ENCODE data around the gene PFN2. TPM values are rescaled to one million over a fixed set of nuclear protein-coding genes. Genes with fewer than 3 reads are reported as not detected.

The PFN2 gene
- total and polyA plus RNA-seq, 12 donors = 35.5 to 78.3 (median 64.5) TPM

GRCh38 chr3:149963485-149963884 lies 7.2 kb downstream of the PFN2 start:
- H3K4me3 ChIP-seq = no peak overlapping the region
- peaks cover 0 to 57% (median 0%) of the 10 kb centered on the region in 9 donors for H3K36me3 ChIP-seq
- H3K9me3 ChIP-seq = no peaks in the 10 kb centered on the region
- no peak for ATAC-seq
- H3K4me1 ChIP-seq = peaks cover 0 to 42% (median 31%) of the 10 kb centered on the region in 9 donors
- TF ChIP-seq CTCF (IDR thresholded peaks at IDR 0.05) = no peak
- H3K27ac ChIP-seq = no peak overlapping the region
- 68 to 96% methylated on average over 2 of the region's 2 CpGs for WGBS, 2 donors
- intact Hi-C loops (cut with DNase I) = loop anchor here in 6 of 10 donors (10.0 kb wide), 5 partner anchors 79 to 531 kb away; no protein-coding TSS in a partner anchor
- H3K27me3 ChIP-seq = no peaks in the 10 kb centered on the region
- DNase-seq = no peak

- TF ChIP-seq CTCF (IDR thresholded peaks at IDR 0.05) = no peak
- H3K27ac ChIP-seq = no peak overlapping the region
- ATAC-seq = no peak
- intact Hi-C loops (cut with DNase I) = no loop called here
- no peak overlapping the region for H3K4me3 ChIP-seq
- peaks cover 0 to 49% (median 0%) of the 10 kb centered on the region in 9 donors for H3K36me3 ChIP-seq
- DNase-seq = no peak
- peaks cover 0 to 31% (median 12%) of the 10 kb centered on the region in 9 donors for H3K4me1 ChIP-seq
- H3K27me3 ChIP-seq = no peaks in the 10 kb centered on the region
- no peaks in the 10 kb centered on the region for H3K9me3 ChIP-seq
These were observed 11.3 kb downstream of the PFN2 start for GRCh38 chr3:149959443-149959842.

GRCh38 chr3:149958171-149958796 lies 12.4 kb downstream of the PFN2 start:
- Histone ChIP-seq H3K27me3 (no peaks in the 10 kb centered on the region), H3K9me3 (no peaks in the 10 kb centered on the region), H3K27ac (no peak overlapping the region), H3K4me3 (no peak overlapping the region), H3K4me1 (peaks cover 0 to 25% (median 11%) of the 10 kb centered on the region in 9 donors), H3K36me3 (peaks cover 0 to 47% (median 0%) of the 10 kb centered on the region in 9 donors)
- WGBS, 2 donors = 89 to 92% methylated on average over 3 of the region's 3 CpGs
- DNase-seq (no peak), ATAC-seq (no peak)
- no peak for TF ChIP-seq CTCF (IDR thresholded peaks at IDR 0.05)
- intact Hi-C loops (cut with DNase I) = no loop called here

GRCh38 chr3:149957361-149958125 lies 13.2 kb downstream of the PFN2 start:
- TF ChIP-seq CTCF (IDR thresholded peaks at IDR 0.05) = no peak
- DNase-seq = no peak
- no peak for ATAC-seq
- Histone ChIP-seq H3K4me3 (no peak overlapping the region), H3K9me3 (no peaks in the 10 kb centered on the region), H3K27ac (no peak overlapping the region), H3K27me3 (no peaks in the 10 kb centered on the region), H3K4me1 (peaks cover 0 to 24% (median 12%) of the 10 kb centered on the region in 9 donors), H3K36me3 (peaks cover 0 to 43% (median 0%) of the 10 kb centered on the region in 9 donors)
- 98% methylated on average over 3 of the region's 3 CpGs for WGBS, 2 donors
- intact Hi-C loops (cut with DNase I) = no loop called here
